Measurements from ENCODE around the gene NNAT.

The NNAT gene

GRCh38 chr20:37526839-37527637 is 6.0 kb downstream of the NNAT start:
- H3K27ac ChIP-seq (replicated peaks), result peak overlapping the region; percentile 100
- H3K27me3 ChIP-seq (ENCODE audit: insufficient read depth, poor library complexity, severe bottlenecking), result no peaks in the 10 kb centered on the region
- DNase-seq (ENCODE audit: low read depth in 1 of 2, low spot score in 1 of 2), result peak in 1 of 2 experiments; percentile 16
- H3K4me3 ChIP-seq (replicated peaks; ENCODE audit: insufficient read depth, low read length), result peak overlapping the region; percentile 99
- no peak for TF ChIP-seq SPI1 (IDR thresholded peaks at IDR 0.05; ENCODE audit: borderline replicate concordance, low read depth)
- TF ChIP-seq GABPA (IDR thresholded peaks at IDR 0.05; ENCODE audit: low read depth), result no peak
- no peak for TF ChIP-seq CTCF (IDR thresholded peaks at IDR 0.05; ENCODE audit: insufficient read depth, low read length)
- TF ChIP-seq REST (IDR thresholded peaks at IDR 0.05; ENCODE audit: insufficient replicate concordance, low read depth), result no peak
- TF ChIP-seq POLR2AphosphoS5 (IDR thresholded peaks at IDR 0.05; ENCODE audit: low read depth), result no peak

- H3K27me3 ChIP-seq (ENCODE audit: insufficient read depth, poor library complexity, severe bottlenecking), result no peaks in the 10 kb centered on the region
- DNase-seq (ENCODE audit: low read depth in 1 of 2, low spot score in 1 of 2), result peak; percentile 87 to 90
- peak within 1 kb of the TSS; percentile 99 for H3K4me3 ChIP-seq (replicated peaks; ENCODE audit: insufficient read depth, low read length)
- TF ChIP-seq SPI1 (IDR thresholded peaks at IDR 0.05; ENCODE audit: borderline replicate concordance, low read depth) (no peak), REST (IDR thresholded peaks at IDR 0.05; ENCODE audit: insufficient replicate concordance, low read depth) (no peak), CTCF (IDR thresholded peaks at IDR 0.05; ENCODE audit: insufficient read depth, low read length) (no peak), POLR2AphosphoS5 (IDR thresholded peaks at IDR 0.05; ENCODE audit: low read depth) (peak; percentile 79), GABPA (IDR thresholded peaks at IDR 0.05; ENCODE audit: low read depth) (no peak)
- H3K27ac ChIP-seq (replicated peaks), result peak within 1 kb of the TSS; percentile 100
Measured at GRCh38 chr20:37527638-37528445, 6.8 kb downstream of the NNAT start, which contains the start of gene BLCAP. Gene BLCAP (minus strand): TSS chr20:37527876. CDS start chr20:37519174, 8,702 bp downstream.

GRCh38 chr20:37528446-37529213 is 7.6 kb downstream of the NNAT start:
- Histone ChIP-seq H3K4me3 (replicated peaks; ENCODE audit: insufficient read depth, low read length) (peak overlapping the region; percentile 99), H3K27me3 (ENCODE audit: insufficient read depth, poor library complexity, severe bottlenecking) (no peaks in the 10 kb centered on the region), H3K27ac (replicated peaks) (peak overlapping the region; percentile 100)
- no peak for DNase-seq (ENCODE audit: low read depth in 1 of 2, low spot score in 1 of 2)
- TF ChIP-seq POLR2AphosphoS5 (IDR thresholded peaks at IDR 0.05; ENCODE audit: low read depth), result no peak
- no peak for TF ChIP-seq SPI1 (IDR thresholded peaks at IDR 0.05; ENCODE audit: borderline replicate concordance, low read depth)
- TF ChIP-seq GABPA (IDR thresholded peaks at IDR 0.05; ENCODE audit: low read depth), result no peak
- TF ChIP-seq CTCF (IDR thresholded peaks at IDR 0.05; ENCODE audit: insufficient read depth, low read length), result no peak
- no peak for TF ChIP-seq REST (IDR thresholded peaks at IDR 0.05; ENCODE audit: insufficient replicate concordance, low read depth)

All from HL-60 (cell line).